ENCODE data around the gene GNG14.
"Not testable (repeated sequence)": the region's sequence is repeated elsewhere in the genome, so short reads cannot be mapped to it uniquely, and the experiment has no call there.

DNA sequence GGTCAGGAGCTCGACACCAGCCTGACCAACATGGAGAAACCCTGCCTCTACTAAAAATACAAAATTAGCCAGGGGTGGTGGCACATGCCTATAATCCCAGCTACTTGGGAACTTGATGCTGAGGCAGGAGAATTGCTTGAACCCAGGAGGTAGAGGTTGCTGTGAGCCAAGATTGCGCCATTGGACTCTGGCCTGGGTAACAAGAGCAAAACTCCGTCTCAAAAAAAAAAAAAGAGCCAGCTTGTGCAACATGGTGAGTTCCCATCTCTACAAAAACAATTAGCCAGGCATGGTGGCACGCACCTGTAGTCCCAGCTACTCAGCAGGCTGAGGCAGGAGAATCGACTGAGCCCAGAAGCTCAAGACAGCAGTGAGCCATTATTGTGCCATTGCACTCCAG, 9.8 kb upstream of the GNG14 start:
- TF ChIP-seq, protein P1, sequence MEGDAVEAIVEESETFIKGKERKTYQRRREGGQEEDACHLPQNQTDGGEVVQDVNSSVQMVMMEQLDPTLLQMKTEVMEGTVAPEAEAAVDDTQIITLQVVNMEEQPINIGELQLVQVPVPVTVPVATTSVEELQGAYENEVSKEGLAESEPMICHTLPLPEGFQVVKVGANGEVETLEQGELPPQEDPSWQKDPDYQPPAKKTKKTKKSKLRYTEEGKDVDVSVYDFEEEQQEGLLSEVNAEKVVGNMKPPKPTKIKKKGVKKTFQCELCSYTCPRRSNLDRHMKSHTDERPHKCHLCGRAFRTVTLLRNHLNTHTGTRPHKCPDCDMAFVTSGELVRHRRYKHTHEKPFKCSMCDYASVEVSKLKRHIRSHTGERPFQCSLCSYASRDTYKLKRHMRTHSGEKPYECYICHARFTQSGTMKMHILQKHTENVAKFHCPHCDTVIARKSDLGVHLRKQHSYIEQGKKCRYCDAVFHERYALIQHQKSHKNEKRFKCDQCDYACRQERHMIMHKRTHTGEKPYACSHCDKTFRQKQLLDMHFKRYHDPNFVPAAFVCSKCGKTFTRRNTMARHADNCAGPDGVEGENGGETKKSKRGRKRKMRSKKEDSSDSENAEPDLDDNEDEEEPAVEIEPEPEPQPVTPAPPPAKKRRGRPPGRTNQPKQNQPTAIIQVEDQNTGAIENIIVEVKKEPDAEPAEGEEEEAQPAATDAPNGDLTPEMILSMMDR (IDR thresholded peaks at IDR 0.05): not testable (repeated sequence)
- not testable (repeated sequence) for TF ChIP-seq POLR2A (IDR thresholded peaks at IDR 0.05)
